SJSA1 (cell line): Measurements from ENCODE around the gene CD36. TPM values are rescaled to one million over a fixed set of nuclear protein-coding genes. Genes with fewer than 3 reads are reported as not detected.

ENCODE experiments used
- DNase-seq, 2 experiments: peaks; one replicate each; pipeline ENCODE4 v3.0.0-alpha.2; 2015 to 2020; ENCODE audit warnings: low spot score in 2 of 2, low read depth in 1 of 2
- H3K27ac ChIP-seq: fragments of 250-450 bp; sonication (Bioruptor Pico); 2 replicates; pipeline ENCODE4 v1.5.1; 2020; ENCODE audit warnings: mild to moderate bottlenecking, moderate library complexity
- H3K27me3 ChIP-seq: fragments of 250-450 bp; sonication (Bioruptor Pico); replicated peaks from 2 replicates; pipeline ENCODE4 v1.5.1; 2020; ENCODE audit warnings: mild to moderate bottlenecking, moderate library complexity
- H3K36me3 ChIP-seq: fragments of 250-450 bp; sonication (Bioruptor Pico); 2 replicates; pipeline ENCODE4 v1.5.1; 2020; ENCODE audit warnings: mild to moderate bottlenecking
- H3K4me1 ChIP-seq: fragments of 250-450 bp; sonication (Bioruptor Pico); replicated peaks from 2 replicates; pipeline ENCODE4 v1.6.1; 2021; ENCODE audit warnings: mild to moderate bottlenecking
- H3K4me3 ChIP-seq: fragments of 250-450 bp; sonication (Bioruptor Pico); 2 replicates; pipeline ENCODE4 v1.5.1; 2020; ENCODE audit warnings: mild to moderate bottlenecking
- H3K9me3 ChIP-seq: fragments of 250-450 bp; sonication (Bioruptor Pico); replicated peaks from 2 replicates; pipeline ENCODE4 v1.5.1; 2020; ENCODE audit warnings: mild to moderate bottlenecking
- total RNA-seq: library from RNA; depleted of rRNA; stranded (reverse); fragments of >200 nt; shearing (Covaris generic); gene quantifications from 2 replicates; pipeline ENCODE4 v1.2.3, GENCODE V29; 2014

CD36 gene
- total RNA-seq, 1 experiment from 2014 or later = 0.32 TPM

DNA sequence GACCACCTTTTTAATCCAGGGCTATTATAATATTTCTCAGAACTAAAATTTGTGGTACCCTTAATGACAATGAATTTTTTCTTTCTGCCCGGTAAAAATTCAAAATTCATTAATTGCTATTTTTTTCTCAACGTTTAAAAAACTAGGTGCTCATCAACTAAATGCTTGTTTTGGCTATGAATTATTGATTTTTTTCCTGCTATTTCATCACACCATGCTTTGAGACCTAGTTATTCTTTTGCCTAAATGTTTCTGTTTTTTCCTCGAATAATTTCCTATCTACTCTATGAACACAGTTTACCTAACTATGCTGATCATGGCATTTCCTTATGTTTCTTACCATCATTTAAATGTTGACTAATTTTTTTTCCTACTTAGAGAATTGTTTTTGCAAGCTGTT lies 5.6 kb upstream of the CD36 start:
- H3K36me3 ChIP-seq = no peaks in the 10 kb centered on the region
- H3K27me3 ChIP-seq = no peaks in the 10 kb centered on the region
- DNase-seq = no peak
- peaks cover 27% of the 10 kb centered on the region for H3K4me1 ChIP-seq
- no peaks in the 10 kb centered on the region for H3K9me3 ChIP-seq
- H3K27ac ChIP-seq = no peak overlapping the region
- no peak overlapping the region for H3K4me3 ChIP-seq

- peak in 1 of 2 experiments; percentile 29 for DNase-seq
These were observed 3.9 kb upstream of the CD36 start for GRCh38 chr7:80634505-80634904.

GRCh38 chr7:80635533-80635932 lies 2.9 kb upstream of the CD36 start:
- no peaks in the 10 kb centered on the region for H3K36me3 ChIP-seq
- H3K27ac ChIP-seq = no peak overlapping the region
- H3K27me3 ChIP-seq = no peaks in the 10 kb centered on the region
- H3K9me3 ChIP-seq = no peaks in the 10 kb centered on the region
- peaks cover 21% of the 10 kb centered on the region for H3K4me1 ChIP-seq
- no peak overlapping the region for H3K4me3 ChIP-seq
- no peak for DNase-seq

More at GRCh38 chr7:80634505-80634904, 3.9 kb upstream of the CD36 start:
- Histone ChIP-seq H3K4me3 (no peak overlapping the region), H3K36me3 (no peaks in the 10 kb centered on the region), H3K27me3 (no peaks in the 10 kb centered on the region), H3K4me1 (peaks cover 27% of the 10 kb centered on the region), H3K27ac (no peak overlapping the region), H3K9me3 (no peaks in the 10 kb centered on the region)

- peaks cover 18% of the 10 kb centered on the region for H3K4me1 ChIP-seq
- no peaks in the 10 kb centered on the region for H3K36me3 ChIP-seq
- no peaks in the 10 kb centered on the region for H3K9me3 ChIP-seq
- no peak overlapping the region for H3K4me3 ChIP-seq
- no peak for DNase-seq
- no peaks in the 10 kb centered on the region for H3K27me3 ChIP-seq
- no peak overlapping the region for H3K27ac ChIP-seq
These were observed 2.4 kb upstream of the CD36 start for GRCh38 chr7:80635998-80636397.

GRCh38 chr7:80636709-80637108 lies 1.7 kb upstream of the CD36 start:
- no peaks in the 10 kb centered on the region for H3K36me3 ChIP-seq
- no peak overlapping the region for H3K27ac ChIP-seq
- no peaks in the 10 kb centered on the region for H3K9me3 ChIP-seq
- no peak for DNase-seq
- H3K4me3 ChIP-seq = no peak overlapping the region
- H3K27me3 ChIP-seq = no peaks in the 10 kb centered on the region
- peaks cover 20% of the 10 kb centered on the region for H3K4me1 ChIP-seq

- Histone ChIP-seq H3K36me3 (no peaks in the 10 kb centered on the region), H3K27ac (no peak overlapping the region), H3K4me1 (peaks cover 20% of the 10 kb centered on the region), H3K4me3 (no peak overlapping the region), H3K27me3 (no peaks in the 10 kb centered on the region), H3K9me3 (no peaks in the 10 kb centered on the region)
- DNase-seq = no peak
These were observed 988 bp upstream of the CD36 start for GRCh38 chr7:80637454-80637853.

DNA sequence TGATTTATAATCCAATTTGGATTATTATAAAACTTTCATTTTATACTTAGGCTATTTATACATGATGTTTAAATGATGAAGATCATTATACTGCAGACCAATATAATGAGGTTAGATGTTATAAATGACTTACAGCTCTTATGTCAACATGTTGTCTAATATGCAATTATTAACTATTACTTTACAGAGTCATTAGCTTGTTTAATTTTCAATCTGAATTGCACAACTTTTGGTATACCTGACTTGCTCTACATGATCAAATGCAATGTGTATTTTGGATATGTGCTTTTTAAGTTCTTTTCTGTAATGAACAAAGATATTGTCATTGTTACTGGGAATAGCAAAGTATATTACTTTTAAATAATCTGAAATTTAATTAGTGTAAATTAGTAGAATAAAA lies 569 bp downstream of the CD36 start:
- Histone ChIP-seq H3K4me3 (no peak overlapping the region), H3K4me1 (peaks cover 19% of the 10 kb centered on the region), H3K27ac (no peak overlapping the region), H3K27me3 (no peaks in the 10 kb centered on the region), H3K36me3 (no peaks in the 10 kb centered on the region), H3K9me3 (no peaks in the 10 kb centered on the region)
- no peak for DNase-seq

GRCh38 chr7:80640846-80641245 lies 2.4 kb downstream of the CD36 start:
- H3K4me3 ChIP-seq = no peak overlapping the region
- H3K27ac ChIP-seq = no peak overlapping the region

DNA sequence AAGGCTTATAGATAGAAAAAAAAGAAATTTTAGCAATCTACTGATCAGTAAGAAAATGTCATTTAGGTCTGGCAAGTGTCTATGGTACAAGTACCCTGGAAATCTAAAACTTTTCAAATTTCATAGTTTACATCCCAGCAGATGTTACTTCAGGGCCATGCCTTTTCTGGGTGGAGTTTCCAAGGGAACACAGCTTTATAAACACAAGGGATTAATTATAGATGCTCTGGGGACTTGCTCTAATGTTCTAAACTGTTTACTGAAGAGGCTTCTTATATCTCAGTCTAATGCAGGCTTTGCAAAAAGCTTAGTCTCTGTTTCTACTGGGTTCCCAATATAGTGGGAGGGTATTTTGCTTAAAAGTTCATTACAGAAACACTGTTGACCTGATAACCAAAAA lies 3.1 kb downstream of the CD36 start:
- Histone ChIP-seq H3K4me1 (peaks cover 6% of the 10 kb centered on the region), H3K27ac (no peak overlapping the region), H3K9me3 (no peaks in the 10 kb centered on the region), H3K4me3 (no peak overlapping the region), H3K27me3 (no peaks in the 10 kb centered on the region), H3K36me3 (no peaks in the 10 kb centered on the region)
- no peak for DNase-seq

More at GRCh38 chr7:80640846-80641245, 2.4 kb downstream of the CD36 start:
- H3K36me3 ChIP-seq = no peaks in the 10 kb centered on the region
- peak in 1 of 2 experiments; percentile 12 for DNase-seq
- no peaks in the 10 kb centered on the region for H3K9me3 ChIP-seq
- H3K27me3 ChIP-seq = no peaks in the 10 kb centered on the region
- H3K4me1 ChIP-seq = peaks cover 6% of the 10 kb centered on the region

DNA sequence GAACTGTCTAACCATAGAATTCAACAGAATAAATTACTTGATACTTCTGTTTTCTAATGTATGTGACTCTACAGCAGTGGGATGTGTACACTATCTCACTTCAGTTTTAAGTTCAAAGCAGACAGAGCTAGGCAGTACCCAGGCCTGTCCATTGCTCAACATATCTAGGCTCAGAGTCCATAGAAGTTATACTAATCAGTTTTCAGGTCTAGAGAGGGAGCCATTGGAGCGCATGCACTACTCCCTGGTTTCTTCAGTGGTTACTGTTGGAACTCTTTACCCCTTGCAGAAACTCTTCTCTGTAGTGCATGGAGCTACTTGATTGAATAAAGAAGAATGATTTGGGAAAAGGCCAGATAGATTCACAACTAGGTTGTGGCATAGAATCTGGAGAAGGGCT lies 4.4 kb downstream of the CD36 start:
- peaks cover 6% of the 10 kb centered on the region for H3K4me1 ChIP-seq
- no peak for DNase-seq
- H3K36me3 ChIP-seq = no peaks in the 10 kb centered on the region
- no peaks in the 10 kb centered on the region for H3K27me3 ChIP-seq
- no peak overlapping the region for H3K4me3 ChIP-seq
- H3K27ac ChIP-seq = no peak overlapping the region
- no peaks in the 10 kb centered on the region for H3K9me3 ChIP-seq

GRCh38 chr7:80643336-80643915 lies 5.0 kb downstream of the CD36 start:
- no peak for DNase-seq
- Histone ChIP-seq H3K27ac (no peak overlapping the region), H3K27me3 (no peaks in the 10 kb centered on the region), H3K4me3 (no peak overlapping the region), H3K9me3 (no peaks in the 10 kb centered on the region), H3K36me3 (no peaks in the 10 kb centered on the region), H3K4me1 (peaks cover 6% of the 10 kb centered on the region)

DNA sequence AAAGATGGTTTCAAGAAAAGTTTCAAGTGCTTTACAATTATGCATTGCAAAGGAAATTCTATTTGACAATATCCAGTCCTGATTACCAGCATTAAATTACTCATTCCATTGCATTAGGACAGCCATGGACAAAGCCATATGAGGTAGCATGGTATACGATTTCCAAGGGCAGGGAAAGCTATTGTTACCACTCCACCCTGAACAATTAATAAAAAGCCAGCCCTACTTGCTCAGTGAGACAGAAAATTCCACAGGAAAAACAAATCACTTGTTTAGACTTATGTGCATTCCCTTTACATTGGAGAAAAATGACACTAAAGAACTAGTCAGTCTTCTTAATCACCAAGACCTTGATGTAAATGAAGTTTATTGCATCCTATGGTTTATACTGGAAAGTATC lies 5.6 kb downstream of the CD36 start:
- Histone ChIP-seq H3K27ac (no peak overlapping the region), H3K27me3 (no peaks in the 10 kb centered on the region), H3K4me3 (no peak overlapping the region), H3K9me3 (no peaks in the 10 kb centered on the region), H3K36me3 (no peaks in the 10 kb centered on the region), H3K4me1 (peaks cover 6% of the 10 kb centered on the region)
- DNase-seq = no peak

- no peak for DNase-seq
- no peak overlapping the region for H3K27ac ChIP-seq
- H3K4me1 ChIP-seq = peaks cover 2% of the 10 kb centered on the region
- H3K27me3 ChIP-seq = no peaks in the 10 kb centered on the region
- no peaks in the 10 kb centered on the region for H3K9me3 ChIP-seq
- H3K4me3 ChIP-seq = no peak overlapping the region
- H3K36me3 ChIP-seq = no peaks in the 10 kb centered on the region
These were observed 7.8 kb downstream of the CD36 start for GRCh38 chr7:80646083-80646865.

DNA sequence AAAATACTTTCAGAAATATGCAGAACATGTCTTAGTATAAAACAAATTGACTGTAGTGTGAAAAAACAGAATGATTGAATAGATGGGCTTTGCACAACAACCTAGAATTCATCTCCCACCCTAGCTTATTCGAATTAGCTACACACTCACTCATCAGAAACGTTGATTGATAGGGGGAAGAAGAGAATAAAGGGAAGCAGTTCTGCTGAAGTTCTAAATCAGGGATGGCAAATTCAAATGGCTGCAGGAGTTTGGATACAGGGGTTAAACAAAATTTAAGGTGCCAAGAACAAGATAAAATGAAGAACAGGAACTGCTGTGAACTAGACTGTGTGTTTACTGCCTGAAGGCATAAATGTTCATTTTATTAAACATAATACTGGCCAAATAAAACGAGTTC lies 9.0 kb downstream of the CD36 start:
- Histone ChIP-seq H3K9me3 (no peaks in the 10 kb centered on the region), H3K4me1 (no peaks in the 10 kb centered on the region), H3K4me3 (no peak overlapping the region), H3K36me3 (no peaks in the 10 kb centered on the region), H3K27ac (no peak overlapping the region), H3K27me3 (no peaks in the 10 kb centered on the region)
- DNase-seq = no peak
